ENCODE measurements around the gene PDIA4.
A peak's percentile ranks its signal among the peaks of the same experiment; 100 is the strongest.
"Not testable (repeated sequence)": the region's sequence is repeated elsewhere in the genome, so short reads cannot be mapped to it uniquely, and the experiment has no call there.

The PDIA4 gene, protein sequence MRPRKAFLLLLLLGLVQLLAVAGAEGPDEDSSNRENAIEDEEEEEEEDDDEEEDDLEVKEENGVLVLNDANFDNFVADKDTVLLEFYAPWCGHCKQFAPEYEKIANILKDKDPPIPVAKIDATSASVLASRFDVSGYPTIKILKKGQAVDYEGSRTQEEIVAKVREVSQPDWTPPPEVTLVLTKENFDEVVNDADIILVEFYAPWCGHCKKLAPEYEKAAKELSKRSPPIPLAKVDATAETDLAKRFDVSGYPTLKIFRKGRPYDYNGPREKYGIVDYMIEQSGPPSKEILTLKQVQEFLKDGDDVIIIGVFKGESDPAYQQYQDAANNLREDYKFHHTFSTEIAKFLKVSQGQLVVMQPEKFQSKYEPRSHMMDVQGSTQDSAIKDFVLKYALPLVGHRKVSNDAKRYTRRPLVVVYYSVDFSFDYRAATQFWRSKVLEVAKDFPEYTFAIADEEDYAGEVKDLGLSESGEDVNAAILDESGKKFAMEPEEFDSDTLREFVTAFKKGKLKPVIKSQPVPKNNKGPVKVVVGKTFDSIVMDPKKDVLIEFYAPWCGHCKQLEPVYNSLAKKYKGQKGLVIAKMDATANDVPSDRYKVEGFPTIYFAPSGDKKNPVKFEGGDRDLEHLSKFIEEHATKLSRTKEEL

DNA sequence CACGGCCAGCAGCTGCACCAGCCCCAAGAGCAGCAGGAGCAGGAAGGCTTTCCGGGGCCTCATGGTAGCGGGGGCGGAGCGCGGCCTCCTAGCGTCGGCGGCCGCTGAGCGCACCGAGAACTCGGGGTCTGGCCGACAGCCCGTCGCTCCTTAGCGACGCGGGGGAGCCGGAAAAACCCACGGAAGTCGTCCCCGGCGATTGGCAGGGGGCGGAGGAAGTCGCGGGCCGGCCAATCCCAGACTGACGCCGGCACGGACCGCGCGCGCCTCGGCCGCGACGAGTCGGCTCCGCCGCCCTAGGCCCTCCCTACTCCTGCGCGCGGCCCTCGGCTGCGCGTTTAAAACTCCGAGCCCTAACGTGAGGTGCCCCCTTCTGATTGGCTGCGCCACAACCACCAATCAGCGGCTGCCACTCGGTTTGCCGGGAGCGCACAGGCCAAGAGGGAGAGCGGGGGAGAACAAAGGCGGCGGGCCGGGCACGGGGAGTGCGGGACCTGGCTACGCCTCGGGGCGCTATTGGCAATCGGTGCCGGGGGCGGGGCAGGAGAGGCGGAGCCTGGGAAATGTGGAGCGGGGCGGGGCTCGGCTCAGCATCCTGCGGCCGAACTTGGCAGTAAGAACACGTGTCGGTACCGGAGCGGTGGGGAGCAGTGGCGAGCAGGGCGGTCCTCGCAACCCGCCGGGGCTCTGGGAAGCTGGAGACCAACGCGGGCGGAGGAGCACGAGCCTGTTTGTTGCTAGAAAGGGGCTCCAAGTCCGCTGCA is at the start of gene PDIA4:
PDIA4 (minus strand) TSS at position 160 of the 764 bp plus-strand sequence; CDS start at position 63, 97 bp downstream.
- peak; percentile 100 for DNase-seq
- in situ Hi-C loops (cut with HindIII; ENCODE audit: low pct_ligation_motif_present, low pct_unique_long_range_greater_than_20kb, low sequenced_read_pairs) = no loop called here

DNA sequence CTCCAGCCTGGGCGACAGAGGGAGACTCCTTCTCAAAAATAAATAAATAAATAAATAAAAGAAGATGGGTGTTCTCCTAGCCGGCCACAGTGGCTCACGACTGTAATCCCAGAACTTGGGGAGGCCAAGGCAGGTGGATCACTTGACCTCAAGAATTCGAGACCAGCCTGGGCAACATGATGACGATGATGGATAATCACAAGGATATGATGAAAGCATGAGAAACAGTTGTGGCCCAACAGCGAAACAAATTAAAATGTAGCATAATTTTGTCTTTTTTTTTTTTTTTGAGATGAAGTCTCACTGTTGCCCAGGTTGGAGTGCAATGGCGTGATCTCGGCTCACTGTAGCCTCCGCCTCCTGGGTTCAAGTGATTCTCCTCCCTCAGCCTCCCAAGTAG is 49.3 kb upstream of the PDIA4 start:
- in situ Hi-C loops (cut with HindIII; ENCODE audit: low pct_ligation_motif_present, low pct_unique_long_range_greater_than_20kb, low sequenced_read_pairs) = no loop called here

DNA sequence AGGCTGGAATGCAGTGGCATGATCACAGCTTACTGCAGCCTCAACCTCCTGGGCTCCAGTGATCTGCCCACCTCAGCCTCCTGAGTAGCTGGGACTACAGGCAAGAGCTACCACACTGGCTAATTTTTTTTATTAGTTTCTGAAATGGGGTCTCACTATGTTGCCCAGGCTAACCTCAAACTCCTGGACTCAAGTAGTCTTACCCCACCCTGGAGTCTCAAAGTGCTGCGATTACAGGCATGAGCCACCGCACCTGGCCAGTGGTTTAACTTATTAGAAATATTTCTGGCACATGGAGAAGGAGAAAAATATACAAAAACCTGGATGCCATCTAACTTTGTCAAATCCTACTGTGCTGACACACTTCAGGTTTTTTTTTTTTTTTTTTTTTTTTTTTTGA is 47.0 kb upstream of the PDIA4 start:
- DNase-seq = no peak
- in situ Hi-C loops (cut with HindIII; ENCODE audit: low pct_ligation_motif_present, low pct_unique_long_range_greater_than_20kb, low sequenced_read_pairs) = no loop called here

More for the DNA sequence above, 49.3 kb upstream of the PDIA4 start:
- no peak for DNase-seq

GRCh38 chr7:149074116-149074885 is 46.0 kb upstream of the PDIA4 start:
- DNase-seq = no peak
- in situ Hi-C loops (cut with HindIII; ENCODE audit: low pct_ligation_motif_present, low pct_unique_long_range_greater_than_20kb, low sequenced_read_pairs) = no loop called here

GRCh38 chr7:149072438-149072775 is 44.1 kb upstream of the PDIA4 start:
- DNase-seq = no peak
- in situ Hi-C loops (cut with HindIII; ENCODE audit: low pct_ligation_motif_present, low pct_unique_long_range_greater_than_20kb, low sequenced_read_pairs) = no loop called here

DNA sequence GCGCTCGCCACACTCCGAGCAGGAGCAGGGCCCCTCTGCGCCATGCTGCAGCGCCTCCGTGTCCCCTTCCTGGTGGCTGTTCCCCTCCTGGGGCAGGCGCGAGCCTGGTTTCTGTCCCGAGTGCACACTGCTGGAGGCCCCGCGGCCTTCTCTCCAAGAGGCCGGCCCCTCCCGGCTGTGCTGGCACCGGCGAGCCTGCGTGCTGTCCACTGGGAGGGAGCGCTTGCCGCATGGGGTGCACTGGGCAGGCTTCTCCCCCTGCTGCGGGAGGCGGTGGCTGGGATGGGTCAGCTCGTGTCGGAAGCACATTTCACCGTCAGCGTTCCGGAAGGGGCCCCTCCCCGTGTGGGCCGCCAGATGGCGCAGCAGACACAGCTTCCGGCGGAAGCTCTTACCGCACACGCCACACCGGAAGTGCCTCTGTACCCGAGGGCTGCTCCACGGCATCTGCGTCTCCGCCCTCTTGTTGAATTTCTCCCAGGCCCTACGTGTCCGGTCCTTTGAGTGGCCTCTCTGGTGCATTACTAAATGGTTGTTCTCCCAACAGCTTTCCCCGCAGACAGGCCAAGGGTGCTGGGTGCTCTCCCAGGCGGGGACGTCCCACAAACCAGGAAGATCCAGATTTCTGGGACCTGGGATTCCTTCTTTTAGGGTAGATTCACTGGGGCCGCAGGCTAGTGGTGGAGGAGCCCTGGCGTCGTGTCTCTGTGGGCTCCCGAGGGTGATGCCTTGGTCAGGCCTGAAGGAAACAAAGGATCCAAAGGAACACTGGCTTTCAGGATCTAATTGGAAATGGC is 43.5 kb upstream of the PDIA4 start:
- no peak for DNase-seq
- in situ Hi-C loops (cut with HindIII; ENCODE audit: low pct_ligation_motif_present, low pct_unique_long_range_greater_than_20kb, low sequenced_read_pairs) = no loop called here

DNA sequence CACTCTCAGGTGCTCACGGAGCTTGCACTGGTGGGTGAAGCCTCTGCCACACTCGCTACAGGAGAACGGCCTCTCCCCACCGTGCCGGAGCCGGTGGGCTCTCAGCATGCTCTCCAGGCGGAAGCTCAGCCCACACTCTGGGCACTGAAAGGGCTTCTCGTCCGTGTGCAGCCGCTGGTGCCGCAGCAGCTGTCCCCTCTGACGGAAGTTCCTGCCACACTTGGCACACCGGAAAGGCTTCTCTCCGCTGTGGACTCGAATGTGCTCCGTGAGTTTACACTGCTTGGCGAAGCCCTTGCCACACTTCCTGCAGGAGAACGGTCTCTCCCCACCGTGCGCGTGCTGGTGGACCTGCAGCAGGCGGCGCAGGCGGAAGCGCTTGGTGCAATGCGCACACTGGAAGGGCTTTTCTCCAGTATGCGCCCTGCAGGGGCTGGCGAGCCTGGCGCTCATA is 42.9 kb upstream of the PDIA4 start:
- in situ Hi-C loops (cut with HindIII; ENCODE audit: low pct_ligation_motif_present, low pct_unique_long_range_greater_than_20kb, low sequenced_read_pairs) = no loop called here
- DNase-seq = no peak

GRCh38 chr7:149070372-149071125 is 42.2 kb upstream of the PDIA4 start:
- no peak for DNase-seq
- in situ Hi-C loops (cut with HindIII; ENCODE audit: low pct_ligation_motif_present, low pct_unique_long_range_greater_than_20kb, low sequenced_read_pairs) = no loop called here

DNA sequence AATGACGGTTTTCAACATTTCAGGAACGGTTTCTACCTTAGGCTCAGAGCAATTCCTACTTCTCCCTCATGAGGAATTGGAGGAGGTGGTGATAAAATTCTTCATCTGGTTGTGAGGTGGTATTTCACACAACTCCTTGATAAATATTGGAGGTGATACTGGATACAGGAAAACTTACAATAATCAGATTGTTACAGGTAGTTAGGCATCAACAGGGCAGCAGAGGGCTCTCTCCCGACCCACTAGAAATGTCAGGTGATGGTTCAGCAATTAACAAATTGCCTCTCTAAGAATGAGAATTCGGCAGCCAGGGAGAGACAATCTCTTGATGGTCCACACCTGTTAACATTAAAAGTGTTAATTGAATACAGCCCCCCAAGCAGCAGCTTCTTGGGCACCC is 39.6 kb upstream of the PDIA4 start:
- DNase-seq = no peak
- in situ Hi-C loops (cut with HindIII; ENCODE audit: low pct_ligation_motif_present, low pct_unique_long_range_greater_than_20kb, low sequenced_read_pairs) = no loop called here

DNA sequence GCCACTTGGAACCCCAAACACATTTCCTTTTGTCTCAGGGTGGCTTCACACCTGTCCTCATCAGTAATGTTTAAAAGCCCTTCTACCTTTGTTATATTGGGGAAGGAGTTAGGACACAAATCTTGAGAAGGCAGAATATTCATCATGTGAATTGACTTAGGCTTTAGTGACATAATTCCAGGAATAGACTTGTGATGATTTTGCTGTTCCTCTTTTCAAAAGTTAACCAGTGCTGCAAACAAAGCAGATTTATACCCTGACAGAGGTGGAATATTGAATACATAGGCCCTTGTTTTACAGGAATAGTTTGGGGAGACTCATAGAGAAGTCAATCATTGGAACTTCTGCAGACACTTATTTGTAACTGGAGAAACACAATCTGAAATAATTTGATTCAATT is 35.2 kb upstream of the PDIA4 start:
- no peak for DNase-seq
- in situ Hi-C loops (cut with HindIII; ENCODE audit: low pct_ligation_motif_present, low pct_unique_long_range_greater_than_20kb, low sequenced_read_pairs) = no loop called here

DNA sequence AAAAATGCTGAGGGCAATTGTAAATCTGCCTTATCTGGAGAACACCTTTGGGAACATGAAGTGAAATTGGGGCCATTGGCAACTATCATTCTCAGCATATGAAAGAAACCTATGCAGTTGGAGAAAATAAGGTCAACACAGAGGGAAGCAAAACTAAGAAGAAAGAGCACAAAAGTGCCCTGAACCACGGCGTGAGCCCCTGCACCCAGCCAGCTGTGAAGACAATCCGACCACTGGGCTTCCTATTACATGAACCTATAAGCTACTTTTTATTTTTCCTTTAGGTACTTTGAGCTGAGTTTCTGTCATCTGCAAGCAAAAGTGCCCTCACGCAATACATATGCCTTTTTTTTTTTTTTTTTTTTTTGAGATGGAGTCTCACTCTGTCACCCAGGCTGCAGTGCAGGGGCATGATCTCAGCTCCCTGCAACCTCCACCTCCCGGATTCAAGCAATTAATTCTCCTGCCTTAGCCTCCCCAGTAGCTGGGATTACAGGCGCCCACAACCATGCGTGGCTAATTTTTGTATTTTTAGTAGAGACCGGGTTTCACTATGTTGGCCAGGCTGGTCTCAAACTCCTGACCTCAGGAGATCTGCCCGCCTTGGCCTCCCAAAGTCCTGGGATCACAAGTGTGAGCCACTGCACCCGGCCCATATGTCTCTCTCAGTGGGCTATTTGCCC is 34.1 kb upstream of the PDIA4 start:
- DNase-seq; in situ Hi-C loops (cut with HindIII; ENCODE audit: low pct_ligation_motif_present, low pct_unique_long_range_greater_than_20kb, low sequenced_read_pairs): not testable (repeated sequence)

- in situ Hi-C loops (cut with HindIII; ENCODE audit: low pct_ligation_motif_present, low pct_unique_long_range_greater_than_20kb, low sequenced_read_pairs) = no loop called here
- DNase-seq = no peak
Observed at GRCh38 chr7:149060156-149060555, 31.9 kb upstream of the PDIA4 start.

GRCh38 chr7:149053885-149054284 is 25.6 kb upstream of the PDIA4 start:
- DNase-seq = no peak
- in situ Hi-C loops (cut with HindIII; ENCODE audit: low pct_ligation_motif_present, low pct_unique_long_range_greater_than_20kb, low sequenced_read_pairs) = no loop called here

DNA sequence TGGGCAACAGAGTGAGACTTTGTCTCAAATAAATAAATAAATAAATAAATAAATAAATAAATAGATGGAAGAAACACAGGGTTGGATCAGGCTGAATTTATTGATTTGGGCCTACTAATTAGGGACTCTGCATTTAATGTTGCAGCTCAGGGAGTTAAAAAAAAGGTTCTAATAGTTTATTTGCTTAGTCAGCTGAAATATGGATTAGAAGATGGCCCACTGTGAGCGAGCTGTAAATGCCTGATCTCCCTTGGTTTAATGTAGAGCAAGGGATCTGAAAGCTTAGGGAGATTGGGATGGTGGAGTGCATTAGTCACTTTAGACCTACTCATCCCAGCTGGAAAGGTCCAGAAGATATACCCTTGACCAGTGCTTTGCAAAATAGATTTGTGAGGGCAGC is 25.1 kb upstream of the PDIA4 start:
- in situ Hi-C loops (cut with HindIII; ENCODE audit: low pct_ligation_motif_present, low pct_unique_long_range_greater_than_20kb, low sequenced_read_pairs) = no loop called here

DNA sequence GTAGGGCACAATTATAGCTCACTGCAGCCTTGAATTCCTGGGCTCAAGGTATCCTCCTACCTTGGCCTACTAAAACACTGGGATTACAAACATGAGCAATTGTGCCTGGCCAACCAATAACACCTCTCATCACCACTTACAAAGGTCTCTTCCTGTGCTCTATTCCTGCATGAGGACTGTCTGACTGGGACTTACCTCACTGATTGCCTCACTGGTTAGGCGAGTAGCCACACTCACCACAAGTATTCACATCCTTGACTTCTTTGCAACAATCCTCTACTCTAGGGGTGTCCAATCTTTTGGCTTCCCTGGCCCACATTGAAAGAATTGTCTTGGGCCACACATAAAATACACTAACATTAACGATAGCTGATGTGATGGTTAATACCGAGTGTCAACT is 22.6 kb upstream of the PDIA4 start:
- in situ Hi-C loops (cut with HindIII; ENCODE audit: low pct_ligation_motif_present, low pct_unique_long_range_greater_than_20kb, low sequenced_read_pairs) = no loop called here
- peak; percentile 17 for DNase-seq

More for the DNA sequence above, 25.1 kb upstream of the PDIA4 start:
- DNase-seq = no peak

- in situ Hi-C loops (cut with HindIII; ENCODE audit: low pct_ligation_motif_present, low pct_unique_long_range_greater_than_20kb, low sequenced_read_pairs) = no loop called here
- DNase-seq = no peak
Observed at GRCh38 chr7:149048805-149049204, 20.5 kb upstream of the PDIA4 start.

GRCh38 chr7:149046416-149046815 is 18.1 kb upstream of the PDIA4 start:
- in situ Hi-C loops (cut with HindIII; ENCODE audit: low pct_ligation_motif_present, low pct_unique_long_range_greater_than_20kb, low sequenced_read_pairs) = no loop called here

More at GRCh38 chr7:149046416-149046815, 18.1 kb upstream of the PDIA4 start:
- no peak for DNase-seq
